ENCODE results near the gene IDUA.

The IDUA gene

DNA sequence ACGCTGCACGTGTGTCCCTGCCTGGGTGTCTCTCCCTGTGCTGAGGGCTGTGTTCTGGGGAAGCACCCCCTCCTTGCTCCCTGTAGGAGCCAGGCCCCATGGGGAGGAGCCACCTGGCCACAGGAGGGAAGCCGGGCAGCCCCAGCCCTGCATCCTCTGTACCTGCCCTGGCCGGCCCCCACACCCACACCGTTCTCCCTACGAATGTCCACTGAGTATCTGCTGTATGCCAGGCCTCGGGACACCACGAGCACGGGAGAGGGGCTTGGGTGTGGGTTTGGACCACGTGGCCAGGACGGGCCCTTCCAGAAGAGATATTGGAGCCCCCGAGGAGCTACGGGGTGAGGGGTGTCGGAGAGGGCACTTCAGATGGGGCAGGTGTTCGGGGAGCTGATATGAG is 30.9 kb downstream of the IDUA start:
- DNase-seq, result no peak

DNA sequence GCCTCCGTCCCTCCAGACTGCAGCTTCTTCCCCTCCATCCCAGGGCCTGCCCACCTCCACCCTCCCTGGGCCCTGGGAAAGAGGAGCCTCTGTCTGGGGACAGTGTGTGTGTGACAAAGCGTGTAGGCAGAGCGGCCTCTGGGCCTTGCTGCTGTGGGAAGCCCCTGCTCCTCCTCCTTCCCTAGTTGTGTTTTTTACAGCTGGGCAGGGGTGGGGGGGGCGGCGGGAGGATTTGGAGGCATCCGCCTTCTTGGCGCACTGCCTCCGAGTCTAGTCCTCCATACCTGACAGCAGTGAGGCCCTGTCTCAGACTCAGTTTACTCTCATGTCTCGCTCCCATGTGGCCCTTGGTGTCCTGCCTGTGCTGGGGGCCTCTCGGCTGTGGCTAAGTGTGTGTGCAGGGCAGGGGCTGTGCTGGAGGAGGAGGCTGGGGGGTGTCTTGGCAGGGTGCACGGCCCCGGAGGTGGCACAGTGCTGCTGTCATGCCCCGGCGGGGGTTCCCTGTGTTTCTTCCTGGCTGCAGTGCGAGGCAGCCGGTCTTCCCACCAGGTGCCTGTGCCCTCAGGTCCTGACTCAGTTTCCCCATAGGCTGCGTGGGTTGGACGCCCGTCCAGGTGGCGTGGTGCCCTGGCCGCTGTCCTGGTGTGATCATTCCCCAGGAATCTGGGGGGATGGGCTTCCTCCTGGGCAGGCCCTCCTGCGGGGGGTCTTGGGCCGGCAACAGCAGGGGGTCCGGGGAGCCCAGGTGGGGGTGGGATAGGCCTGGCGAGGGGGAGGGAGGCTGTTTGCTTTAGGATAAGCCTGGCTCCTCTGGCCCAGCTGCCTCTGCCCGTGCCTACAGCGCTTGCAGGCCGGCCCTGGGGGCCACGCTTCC is 31.5 kb downstream of the IDUA start:
- DNase-seq, result no peak

DNA sequence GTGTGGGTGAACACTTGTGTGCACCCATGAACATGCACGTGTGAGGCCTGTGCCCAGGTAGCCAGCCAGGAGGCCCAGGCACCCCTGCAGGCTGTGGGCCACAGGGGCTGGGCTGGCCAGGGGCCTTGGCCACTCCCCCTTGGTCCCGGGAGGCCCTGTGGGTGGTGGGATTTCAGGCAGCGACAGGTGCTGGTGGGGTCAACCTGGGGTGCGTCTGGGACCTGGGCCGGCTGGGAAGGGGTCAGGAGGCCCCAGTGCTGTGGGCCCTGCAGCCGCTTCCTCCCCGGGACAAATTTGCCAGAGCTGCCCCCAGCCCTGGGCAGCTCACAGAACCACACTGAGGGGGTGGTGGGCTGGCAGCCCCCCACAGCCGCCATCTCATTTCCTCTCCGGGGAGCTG is 32.5 kb downstream of the IDUA start:
- no peak for DNase-seq

DNA sequence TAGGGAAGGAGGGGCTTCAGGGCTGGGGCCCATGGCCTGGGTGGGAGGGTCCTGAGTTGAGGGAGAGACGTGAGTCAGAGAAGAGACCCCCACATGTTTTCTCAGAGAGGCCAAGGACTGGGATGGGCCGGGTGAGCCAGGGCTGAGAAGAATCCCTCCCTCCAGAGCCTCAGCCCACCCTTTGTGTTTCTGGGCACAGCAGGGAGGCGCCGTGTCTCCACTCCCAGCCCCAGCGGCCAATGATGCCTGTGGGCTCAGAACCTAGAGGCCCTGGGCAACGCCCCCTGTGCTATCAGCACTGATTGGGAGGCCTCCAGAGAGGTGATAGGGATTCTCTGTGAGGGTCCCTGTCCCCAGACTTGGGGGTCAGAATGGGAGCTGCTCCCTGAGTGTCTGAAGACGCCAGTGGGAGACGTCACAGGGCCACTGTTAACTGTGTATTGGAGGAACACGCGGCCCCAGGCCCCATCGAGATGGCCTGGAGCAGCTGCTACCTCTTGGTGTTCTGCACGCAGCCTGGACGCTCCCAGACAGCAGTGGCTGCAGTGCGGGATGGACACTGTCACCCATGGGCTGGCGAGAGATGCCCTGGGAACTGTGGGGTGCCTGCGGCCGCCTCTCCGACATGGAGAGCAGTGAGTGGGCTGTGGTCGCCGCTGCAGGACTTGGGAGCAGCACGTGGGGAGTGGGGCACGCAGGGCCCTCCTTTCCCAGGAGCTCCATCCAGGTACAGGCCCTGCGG is 33.1 kb downstream of the IDUA start:
- no peak for DNase-seq

DNA sequence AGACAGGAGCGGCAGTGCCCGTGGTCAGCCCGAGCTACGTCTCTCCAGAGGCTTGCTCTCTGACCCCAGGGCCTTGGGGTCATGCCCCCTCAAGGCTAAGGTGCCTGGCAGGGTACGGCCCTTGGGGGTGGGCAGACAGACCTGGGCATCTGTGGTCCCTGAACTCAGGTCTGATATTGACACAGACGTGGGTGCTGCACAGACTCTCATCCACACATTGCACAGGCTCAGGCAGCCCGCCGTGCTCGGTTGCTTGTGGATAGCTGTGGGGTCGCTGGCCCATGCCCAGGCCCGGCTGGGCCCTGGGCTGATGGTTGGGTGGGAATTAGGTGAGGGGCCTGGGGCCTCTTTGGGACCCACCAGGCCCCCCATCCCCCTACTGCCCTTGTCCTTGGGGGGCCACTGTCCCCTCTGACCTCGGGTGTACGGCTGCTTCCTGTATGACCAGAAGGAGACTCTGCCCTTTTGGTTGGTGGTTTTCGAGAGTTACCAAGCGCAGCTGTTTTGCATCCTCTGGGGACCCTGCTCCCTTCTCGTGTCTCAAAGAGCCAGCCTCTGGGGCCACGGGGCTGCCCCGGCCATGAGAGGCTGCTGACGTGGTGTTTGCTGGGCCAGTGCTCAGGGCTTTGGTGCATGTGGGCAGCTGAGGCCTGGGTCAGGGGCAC is 34.7 kb downstream of the IDUA start:
- DNase-seq, result no peak

DNA sequence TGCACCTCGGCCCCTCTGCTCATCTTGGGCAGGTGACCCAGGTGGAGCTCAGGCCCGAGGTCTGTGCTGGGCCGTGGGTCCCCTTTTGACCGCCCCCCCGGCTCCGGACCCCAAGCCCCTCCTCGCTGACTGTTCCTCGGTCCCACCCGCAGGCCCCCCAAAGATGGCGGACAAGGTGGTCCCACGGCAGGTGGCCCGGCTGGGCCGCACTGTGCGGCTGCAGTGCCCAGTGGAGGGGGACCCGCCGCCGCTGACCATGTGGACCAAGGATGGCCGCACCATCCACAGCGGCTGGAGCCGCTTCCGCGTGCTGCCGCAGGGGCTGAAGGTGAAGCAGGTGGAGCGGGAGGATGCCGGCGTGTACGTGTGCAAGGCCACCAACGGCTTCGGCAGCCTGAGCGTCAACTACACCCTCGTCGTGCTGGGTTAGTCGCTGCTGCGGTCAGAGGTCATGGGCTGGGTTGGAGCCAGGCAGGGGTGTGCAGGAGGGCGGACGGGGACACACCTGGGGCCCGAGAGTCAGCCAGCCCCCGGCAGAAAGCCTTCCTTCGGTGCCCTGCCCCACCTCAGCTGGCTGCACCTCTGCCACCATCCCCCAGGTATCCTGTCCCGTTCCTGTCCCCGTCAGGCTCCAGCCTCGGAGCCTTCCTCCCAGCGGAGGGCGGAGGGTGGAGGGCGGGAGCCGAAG is 35.4 kb downstream of the IDUA start:
- DNase-seq, result no peak

DNA sequence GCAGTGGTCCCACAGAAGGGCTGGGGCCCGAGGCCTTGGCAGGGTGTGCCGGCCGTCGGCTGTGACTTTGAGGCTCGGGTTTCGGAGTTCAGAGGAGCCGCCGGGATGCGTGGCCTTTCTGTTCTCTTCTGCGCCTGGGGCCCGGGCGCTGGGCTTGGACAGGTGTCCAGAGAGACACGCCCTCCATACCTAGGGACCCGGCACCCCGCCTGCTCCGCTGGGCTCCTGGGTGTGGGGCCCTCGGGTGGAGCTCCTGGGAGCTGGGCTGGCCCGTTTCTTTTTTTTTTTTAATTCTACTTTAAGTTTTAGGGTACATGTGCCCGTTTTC is 35.9 kb downstream of the IDUA start:
- DNase-seq, result no peak

DNA sequence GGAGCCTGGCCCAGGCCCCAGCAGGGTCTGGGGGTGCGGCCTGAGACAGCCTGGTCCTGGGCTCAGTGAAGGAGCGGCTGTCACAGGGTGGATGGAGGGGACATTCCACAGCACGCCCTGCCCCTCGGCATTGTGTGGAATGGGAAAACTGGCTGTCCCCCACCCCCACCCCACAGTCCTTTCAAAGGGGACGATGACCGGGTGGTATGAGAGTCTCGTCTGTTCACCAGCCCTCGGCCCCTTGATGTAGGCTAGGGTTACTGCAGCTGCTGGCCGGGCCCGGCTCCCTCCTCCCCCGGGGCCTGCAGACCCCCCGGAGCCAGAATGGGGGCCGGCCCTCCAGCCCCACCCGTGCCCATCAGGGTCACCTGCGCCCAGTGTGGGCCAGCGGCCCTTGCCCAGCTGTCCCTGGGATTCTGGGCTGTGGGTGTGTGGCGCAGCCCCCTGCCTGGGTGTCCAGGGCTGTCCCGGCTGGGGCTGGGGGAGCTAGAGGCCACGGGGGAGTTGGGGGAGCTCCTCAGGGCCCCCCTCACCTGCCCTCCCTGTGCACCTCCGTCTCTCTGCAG is 36.3 kb downstream of the IDUA start:
- no peak for DNase-seq

DNA sequence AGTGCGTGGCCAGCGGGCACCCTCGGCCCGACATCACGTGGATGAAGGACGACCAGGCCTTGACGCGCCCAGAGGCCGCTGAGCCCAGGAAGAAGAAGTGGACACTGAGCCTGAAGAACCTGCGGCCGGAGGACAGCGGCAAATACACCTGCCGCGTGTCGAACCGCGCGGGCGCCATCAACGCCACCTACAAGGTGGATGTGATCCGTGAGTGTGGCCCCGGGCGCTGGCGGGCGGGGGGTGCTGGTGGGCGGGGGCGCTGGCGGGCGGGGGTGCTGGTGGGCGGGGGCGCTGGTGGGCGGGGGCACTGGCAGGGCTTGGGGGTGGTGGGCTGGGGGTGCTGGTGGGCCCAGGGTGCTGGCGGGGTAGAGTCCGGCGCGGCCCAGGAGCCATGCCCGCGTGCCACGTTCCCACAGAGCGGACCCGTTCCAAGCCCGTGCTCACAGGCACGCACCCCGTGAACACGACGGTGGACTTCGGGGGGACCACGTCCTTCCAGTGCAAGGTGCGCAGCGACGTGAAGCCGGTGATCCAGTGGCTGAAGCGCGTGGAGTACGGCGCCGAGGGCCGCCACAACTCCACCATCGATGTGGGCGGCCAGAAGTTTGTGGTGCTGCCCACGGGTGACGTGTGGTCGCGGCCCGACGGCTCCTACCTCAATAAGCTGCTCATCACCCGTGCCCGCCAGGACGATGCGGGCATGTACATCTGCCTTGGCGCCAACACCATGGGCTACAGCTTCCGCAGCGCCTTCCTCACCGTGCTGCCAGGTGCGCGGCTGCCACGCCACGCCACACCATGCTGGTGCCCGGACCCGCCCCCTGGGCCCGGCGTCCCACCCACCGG is 37.3 kb downstream of the IDUA start:
- DNase-seq, result no peak

DNA sequence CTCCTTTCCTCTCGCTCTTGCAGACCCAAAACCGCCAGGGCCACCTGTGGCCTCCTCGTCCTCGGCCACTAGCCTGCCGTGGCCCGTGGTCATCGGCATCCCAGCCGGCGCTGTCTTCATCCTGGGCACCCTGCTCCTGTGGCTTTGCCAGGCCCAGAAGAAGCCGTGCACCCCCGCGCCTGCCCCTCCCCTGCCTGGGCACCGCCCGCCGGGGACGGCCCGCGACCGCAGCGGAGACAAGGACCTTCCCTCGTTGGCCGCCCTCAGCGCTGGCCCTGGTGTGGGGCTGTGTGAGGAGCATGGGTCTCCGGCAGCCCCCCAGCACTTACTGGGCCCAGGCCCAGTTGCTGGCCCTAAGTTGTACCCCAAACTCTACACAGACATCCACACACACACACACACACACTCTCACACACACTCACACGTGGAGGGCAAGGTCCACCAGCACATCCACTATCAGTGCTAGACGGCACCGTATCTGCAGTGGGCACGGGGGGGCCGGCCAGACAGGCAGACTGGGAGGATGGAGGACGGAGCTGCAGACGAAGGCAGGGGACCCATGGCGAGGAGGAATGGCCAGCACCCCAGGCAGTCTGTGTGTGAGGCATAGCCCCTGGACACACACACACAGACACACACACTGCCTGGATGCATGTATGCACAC is 38.2 kb downstream of the IDUA start:
- DNase-seq, result no peak

DNA sequence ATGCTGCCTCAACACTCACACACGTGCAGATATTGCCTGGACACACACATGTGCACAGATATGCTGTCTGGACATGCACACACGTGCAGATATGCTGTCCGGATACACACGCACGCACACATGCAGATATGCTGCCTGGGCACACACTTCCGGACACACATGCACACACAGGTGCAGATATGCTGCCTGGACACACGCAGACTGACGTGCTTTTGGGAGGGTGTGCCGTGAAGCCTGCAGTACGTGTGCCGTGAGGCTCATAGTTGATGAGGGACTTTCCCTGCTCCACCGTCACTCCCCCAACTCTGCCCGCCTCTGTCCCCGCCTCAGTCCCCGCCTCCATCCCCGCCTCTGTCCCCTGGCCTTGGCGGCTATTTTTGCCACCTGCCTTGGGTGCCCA is 39.3 kb downstream of the IDUA start:
- DNase-seq, result no peak

DNA sequence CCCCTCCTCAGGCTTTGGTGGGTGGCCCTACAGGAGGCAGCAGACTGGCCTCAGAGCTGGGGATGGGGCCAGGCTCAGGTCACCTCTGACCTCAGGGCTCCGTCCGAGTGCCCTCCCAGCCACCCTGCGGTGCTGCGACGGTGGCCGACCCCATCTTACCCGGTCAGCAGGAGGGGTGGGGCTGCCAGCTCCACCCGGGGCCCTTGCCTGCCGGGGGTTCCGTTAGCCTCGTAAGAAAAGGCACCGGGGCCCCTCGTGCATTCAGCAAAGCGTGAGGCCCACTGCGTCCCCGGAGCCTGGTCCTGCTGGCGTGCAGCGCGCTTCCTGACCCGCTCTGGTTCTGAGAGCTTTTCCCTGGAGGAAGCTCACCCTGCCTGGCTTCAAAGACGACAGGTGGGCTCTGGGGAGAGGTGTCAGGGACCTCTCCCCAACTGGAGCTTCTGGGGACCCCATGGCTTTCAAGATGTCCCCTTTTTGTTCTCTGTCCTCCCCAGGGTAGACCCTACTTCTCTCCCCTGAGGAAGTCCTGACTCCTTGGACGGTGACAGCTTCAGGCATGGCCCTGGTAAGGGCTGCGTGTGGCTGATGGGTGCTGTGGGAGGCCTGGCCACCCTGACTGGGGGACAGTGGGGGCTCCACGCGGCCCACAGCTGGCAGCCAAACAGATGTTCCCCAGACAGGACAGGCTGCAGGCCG is 40.5 kb downstream of the IDUA start:
- no peak for DNase-seq

DNA sequence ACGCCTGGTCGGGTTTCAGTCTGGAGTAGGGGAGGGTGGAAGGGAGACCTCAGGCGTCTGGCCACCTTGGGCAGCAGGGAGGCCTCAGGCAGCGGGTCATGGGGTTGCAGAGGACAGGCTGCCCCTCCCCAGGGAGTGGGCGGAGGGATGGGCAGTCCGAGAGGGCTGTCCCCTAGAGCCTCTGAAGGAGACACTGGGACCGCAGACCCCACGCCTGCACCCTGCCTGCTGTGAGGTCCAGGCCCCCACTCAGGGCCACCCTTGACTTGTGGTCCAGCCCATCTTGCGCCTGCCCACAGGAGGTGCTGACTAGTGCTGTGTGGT is 41.0 kb downstream of the IDUA start:
- DNase-seq, result no peak

DNA sequence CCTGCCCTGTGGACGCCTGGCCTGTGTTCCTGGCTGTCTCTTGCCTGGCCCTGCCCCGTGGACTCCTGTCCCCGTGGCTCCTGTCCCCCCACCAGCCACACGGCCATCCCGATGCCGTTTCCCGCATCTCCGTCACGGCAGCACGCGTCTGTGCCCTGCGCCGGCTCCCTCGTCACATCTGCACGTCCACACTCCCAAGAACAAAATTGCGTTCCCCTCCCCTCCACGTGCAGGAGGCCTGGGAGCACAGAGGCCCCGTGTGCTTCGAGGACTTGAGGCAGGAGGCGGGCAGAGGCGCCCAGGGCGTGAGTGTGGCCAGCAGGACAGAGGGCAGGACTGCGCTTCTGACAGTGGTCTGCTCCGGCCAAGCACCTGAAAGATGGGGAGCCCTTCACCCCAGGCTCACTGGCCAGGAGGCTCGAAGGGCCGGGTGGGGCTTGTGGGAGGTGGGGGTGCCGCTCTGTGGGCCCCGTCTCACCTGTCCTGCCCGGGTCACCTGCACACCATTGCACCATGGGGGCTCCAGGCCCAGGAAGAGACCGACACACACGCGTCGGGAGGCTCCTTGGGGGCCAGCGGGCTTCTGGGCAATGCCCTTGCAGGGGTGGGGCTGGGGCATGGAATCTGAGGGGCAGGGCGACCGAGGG is 41.9 kb downstream of the IDUA start:
- no peak for DNase-seq

DNA sequence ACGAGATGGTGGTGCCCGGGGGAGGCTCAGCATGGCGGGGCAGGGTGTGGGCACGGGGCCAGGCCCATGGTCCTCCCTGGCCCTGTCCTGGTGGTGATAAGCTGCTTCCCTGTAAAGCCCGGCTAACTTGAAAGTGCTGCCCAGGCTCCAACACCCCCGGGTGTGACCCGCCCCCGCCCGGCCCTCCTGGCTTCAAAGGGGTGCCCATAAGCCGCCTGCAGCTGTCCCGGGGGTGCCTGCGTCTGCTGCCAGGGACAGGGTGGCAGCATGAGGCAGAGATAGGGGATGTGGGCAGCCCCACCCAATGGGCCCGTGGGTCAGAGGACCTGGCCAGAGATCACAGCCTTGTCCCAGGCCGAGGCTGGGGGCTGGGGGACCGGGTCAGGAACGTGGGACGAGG is 42.7 kb downstream of the IDUA start:
- DNase-seq, result no peak

DNA sequence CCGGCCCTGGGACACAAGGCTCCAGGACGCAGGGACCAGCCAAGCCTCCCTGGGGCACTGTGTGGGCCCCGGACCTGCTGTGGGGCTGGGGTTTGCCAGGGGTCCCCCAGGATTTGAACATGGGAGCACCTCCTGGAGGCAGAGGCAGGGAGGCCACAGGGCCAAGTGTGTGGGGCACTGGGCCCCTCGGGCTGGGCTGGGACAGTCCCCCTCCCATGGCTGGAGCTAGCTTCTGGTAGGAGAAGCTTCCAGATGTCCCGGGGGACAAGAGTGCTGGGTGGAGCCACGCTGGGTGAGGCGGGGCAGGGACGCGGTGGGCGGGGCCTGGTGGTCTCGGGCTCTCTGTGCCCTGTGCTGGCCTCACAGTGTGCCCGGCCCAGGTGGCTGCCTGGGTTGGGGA is 43.2 kb downstream of the IDUA start:
- DNase-seq, result no peak

DNA sequence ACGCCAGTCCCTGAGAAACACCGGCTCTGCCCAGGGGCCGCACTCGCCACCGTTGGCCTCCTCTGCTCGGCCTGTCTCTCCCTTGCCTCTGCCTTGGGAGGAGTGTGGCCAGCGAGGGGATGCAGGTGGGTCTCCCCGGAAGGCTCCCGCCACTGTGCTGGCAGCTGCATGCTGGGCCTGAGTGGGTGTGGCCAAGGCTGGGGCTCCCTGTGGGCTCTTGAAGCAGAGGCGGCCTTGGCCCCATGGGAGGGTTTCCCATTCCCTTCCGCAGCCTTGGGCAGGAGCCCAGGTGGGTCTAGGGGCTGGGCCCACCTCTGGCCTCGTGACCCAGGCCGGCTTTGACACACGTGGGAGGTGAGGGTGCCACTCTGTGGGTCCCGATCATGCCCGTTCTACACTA is 43.7 kb downstream of the IDUA start:
- DNase-seq, result no peak

DNA sequence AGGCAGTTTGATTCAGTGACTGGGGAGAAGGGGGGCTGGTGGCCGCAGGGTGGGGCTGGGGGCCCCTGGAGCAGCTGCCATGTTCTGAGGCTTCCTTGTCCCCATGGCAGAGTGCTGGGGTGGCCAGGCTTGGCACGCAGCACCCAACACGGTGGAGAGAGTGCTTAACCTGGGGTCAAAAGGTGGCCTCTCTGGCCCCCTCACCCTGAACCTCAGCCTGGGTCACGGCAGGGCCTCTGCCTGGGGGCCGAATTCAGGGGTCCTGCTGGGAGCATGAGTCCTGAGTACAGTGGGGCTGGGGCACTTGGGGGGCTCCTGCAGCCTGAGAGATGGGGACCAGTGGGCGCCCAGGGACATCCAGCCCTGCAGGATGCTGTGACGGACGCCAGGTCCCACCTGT is 44.5 kb downstream of the IDUA start:
- no peak for DNase-seq

DNA sequence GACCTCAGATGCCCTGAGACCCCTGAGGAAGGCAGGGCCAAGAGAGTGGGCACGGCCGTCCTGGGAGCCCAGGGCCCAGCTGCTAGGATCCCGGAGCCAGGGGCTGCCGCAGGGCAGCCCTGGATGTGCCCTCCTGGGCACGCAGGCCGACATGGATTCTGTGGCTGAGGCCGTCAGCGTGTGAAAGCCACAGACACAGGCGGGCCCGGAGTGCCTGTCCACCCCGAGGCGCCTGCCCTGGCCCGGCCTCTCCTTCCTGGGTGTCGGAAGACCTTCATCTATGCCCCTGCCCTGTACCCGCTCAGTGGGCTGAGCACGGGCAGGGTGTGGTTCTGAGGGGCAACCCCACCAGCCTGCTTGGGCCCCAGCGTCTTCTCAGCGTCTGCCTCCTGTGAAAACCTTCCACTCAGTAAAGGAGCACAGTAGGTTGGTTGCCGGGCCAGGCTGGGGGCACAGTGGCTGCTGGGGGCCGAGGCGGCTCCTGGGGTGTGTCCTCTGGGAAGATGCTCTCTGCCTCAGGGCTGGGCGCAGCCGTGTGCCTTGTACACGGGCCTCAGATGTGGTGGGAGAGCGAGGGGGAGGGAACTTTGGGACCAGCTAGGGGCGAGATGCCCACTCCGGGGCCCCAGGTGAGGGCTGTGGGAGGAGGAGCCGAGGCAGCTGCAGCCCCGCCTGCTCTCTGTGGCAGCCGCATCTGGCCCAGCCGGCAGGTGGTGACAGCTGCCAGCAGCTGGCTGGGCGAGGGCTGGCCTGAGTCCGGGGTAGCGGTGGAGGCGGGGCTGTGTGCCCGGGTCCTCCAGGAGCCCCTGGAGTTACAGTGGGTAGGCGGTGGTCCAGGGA is 45.3 kb downstream of the IDUA start:
- DNase-seq, result no peak

DNA sequence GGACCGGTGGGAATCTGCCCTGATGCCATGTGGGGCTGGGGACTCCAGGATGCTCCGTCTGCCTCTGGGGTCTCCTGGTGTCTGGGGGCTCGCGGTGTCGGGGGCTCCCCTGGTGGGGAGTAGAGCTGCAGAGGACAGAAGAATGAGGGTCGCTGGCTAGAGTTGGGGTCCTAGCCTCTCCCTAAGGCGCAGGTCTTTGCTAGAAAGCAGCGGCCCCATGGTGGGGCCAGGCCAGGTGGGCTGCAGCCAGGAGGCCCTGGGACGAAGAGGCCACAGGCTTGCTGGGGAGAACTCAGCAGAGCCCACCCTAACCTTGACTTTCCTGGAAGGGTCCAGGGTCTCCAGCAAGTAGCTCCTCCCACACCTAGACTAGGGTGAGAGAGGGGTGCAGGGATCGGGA is 46.0 kb downstream of the IDUA start:
- DNase-seq, result no peak

Measured in MV-4-11 (cell line).